ENCODE measurements around the gene MCF2L2.

MCF2L2 gene

DNA sequence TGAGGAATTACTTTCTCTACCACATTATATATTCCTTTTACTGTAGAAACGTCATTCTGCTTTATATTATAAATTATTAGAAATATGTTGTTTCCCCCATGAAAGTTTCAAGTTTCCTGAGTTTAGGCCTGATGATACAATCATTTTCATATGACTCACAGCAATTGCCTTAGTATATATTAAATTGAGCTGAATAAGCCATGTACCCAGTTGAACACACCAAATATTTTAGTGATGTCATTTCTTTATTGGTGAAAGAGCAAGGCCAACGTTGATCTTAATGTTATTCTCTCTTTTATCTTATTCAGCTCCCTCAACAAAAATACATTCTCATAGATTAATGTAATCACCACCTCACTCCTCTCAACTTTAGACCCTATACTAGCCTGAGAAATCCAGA lies 144.5 kb downstream of the MCF2L2 start:
- no peak overlapping the region for H3K4me3 ChIP-seq (ENCODE audit: low read depth, low read length)
- TF ChIP-seq, protein P1, sequence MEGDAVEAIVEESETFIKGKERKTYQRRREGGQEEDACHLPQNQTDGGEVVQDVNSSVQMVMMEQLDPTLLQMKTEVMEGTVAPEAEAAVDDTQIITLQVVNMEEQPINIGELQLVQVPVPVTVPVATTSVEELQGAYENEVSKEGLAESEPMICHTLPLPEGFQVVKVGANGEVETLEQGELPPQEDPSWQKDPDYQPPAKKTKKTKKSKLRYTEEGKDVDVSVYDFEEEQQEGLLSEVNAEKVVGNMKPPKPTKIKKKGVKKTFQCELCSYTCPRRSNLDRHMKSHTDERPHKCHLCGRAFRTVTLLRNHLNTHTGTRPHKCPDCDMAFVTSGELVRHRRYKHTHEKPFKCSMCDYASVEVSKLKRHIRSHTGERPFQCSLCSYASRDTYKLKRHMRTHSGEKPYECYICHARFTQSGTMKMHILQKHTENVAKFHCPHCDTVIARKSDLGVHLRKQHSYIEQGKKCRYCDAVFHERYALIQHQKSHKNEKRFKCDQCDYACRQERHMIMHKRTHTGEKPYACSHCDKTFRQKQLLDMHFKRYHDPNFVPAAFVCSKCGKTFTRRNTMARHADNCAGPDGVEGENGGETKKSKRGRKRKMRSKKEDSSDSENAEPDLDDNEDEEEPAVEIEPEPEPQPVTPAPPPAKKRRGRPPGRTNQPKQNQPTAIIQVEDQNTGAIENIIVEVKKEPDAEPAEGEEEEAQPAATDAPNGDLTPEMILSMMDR (IDR thresholded peaks at IDR 0.05; ENCODE audit: low read depth, low read length): no peak
- DNase-seq: no peak
- no peaks in the 10 kb centered on the region for H3K9me3 ChIP-seq
- no peaks in the 10 kb centered on the region for H3K36me3 ChIP-seq
- H3K4me1 ChIP-seq: peaks cover 5% of the 10 kb centered on the region; the same call in 1 of the 2 replicates
- no peaks in the 10 kb centered on the region for H3K27me3 ChIP-seq

DNA sequence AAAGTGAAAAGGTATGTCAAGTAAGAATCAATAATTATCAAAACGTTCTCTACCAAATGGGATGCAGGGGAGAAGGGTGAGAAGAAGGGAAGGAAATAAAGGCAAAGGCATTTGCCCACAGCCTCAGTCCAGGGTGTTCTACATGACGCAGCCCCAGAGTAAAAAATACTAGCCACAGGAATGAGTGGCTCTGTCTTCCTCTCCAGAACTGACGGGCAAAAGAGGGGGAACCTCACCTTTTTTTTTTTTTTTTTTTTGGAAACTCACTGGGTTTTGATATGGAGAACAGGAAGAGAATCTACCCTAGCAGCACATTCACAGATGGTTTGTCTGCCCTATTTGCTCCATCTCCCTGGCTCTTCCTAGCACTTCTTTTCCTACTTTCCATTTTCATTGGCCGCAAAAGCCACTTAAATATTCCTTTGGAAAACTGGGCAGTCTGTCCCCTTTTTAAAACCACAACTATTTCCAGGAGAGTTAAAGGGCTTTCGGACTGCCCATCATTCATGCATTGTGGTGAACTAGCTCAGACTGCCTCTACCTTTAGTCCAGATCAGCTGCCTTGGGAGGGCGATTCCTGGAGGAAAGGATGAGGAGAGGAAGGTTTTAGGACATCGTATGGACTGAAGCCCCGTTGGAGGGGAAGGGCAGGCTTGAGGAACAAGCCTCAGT lies 147.2 kb downstream of the MCF2L2 start:
- no peak for DNase-seq
- TF ChIP-seq, protein P1 (IDR thresholded peaks at IDR 0.05; ENCODE audit: low read depth, low read length): no peak
- no peak overlapping the region for H3K4me3 ChIP-seq (ENCODE audit: low read depth, low read length)
- H3K36me3 ChIP-seq: no peaks in the 10 kb centered on the region
- H3K9me3 ChIP-seq: no peaks in the 10 kb centered on the region
- H3K4me1 ChIP-seq: peaks cover 4% of the 10 kb centered on the region; the same call in 1 of the 2 replicates
- H3K27me3 ChIP-seq: no peaks in the 10 kb centered on the region

- DNase-seq: no peak
- Histone ChIP-seq H3K4me3 (ENCODE audit: low read depth, low read length) (no peak overlapping the region), H3K9me3 (no peaks in the 10 kb centered on the region), H3K27me3 (no peaks in the 10 kb centered on the region), H3K4me1 (no peaks in the 10 kb centered on the region), H3K36me3 (no peaks in the 10 kb centered on the region)
- TF ChIP-seq, protein P1 (IDR thresholded peaks at IDR 0.05; ENCODE audit: low read depth, low read length): no peak
Measured at GRCh38 chr3:183279371-183279770, 149.0 kb downstream of the MCF2L2 start.

DNA sequence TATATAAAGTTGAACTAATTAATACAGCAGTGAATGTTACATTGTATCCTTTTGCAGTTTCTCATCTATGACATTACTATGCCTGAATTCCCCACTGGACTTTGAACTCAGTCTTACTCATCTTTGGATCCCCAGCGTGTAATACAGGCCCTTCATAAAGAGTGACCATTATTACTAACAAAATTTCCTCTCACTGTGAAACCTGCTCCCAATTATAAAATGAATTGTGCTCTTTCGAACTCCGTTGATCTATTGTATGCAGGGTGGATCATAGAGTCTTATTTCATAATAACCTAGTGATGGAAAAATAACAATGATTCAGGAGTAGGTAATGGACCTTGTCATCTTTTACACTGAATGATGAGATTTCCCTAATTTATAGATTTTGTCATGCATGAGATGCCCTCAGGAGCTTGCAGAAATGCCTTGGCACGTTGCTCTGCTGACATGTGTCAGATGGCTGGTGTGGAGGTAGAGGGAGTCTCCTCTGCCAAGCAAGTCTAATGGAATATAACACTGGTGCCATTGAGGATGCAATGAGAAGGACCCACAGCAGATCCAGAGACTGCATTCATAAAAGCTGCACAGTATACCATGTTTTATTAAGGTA lies 149.8 kb downstream of the MCF2L2 start:
- no peak overlapping the region for H3K4me3 ChIP-seq (ENCODE audit: low read depth, low read length)
- H3K27me3 ChIP-seq: no peaks in the 10 kb centered on the region
- no peaks in the 10 kb centered on the region for H3K4me1 ChIP-seq
- no peaks in the 10 kb centered on the region for H3K9me3 ChIP-seq
- DNase-seq: no peak
- TF ChIP-seq, protein P1 (IDR thresholded peaks at IDR 0.05; ENCODE audit: low read depth, low read length): no peak
- H3K36me3 ChIP-seq: no peaks in the 10 kb centered on the region

DNA sequence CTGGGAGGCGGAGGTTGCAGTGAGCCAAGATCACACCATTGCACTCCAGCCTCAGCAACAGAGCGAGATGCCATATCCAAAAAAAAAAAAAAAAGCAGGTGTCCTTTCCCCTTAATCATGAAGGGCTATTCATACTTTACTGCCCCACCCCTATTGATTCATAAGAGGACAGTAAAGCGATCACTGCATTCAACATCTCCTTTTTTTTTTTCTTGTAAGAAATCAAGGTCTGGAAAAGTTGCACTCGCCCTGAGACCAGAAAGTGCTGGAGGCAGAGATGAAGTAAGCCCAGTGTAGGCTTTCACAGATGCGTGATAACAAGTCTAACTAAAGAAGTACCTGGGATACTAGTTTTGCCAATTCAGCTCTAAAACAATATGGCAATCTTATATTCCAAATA lies 151.2 kb downstream of the MCF2L2 start:
- no peaks in the 10 kb centered on the region for H3K27me3 ChIP-seq
- no peak overlapping the region for H3K4me3 ChIP-seq (ENCODE audit: low read depth, low read length)
- no peaks in the 10 kb centered on the region for H3K4me1 ChIP-seq
- TF ChIP-seq, protein P1 (IDR thresholded peaks at IDR 0.05; ENCODE audit: low read depth, low read length): no peak
- no peaks in the 10 kb centered on the region for H3K36me3 ChIP-seq
- no peaks in the 10 kb centered on the region for H3K9me3 ChIP-seq
- DNase-seq: no peak

GRCh38 chr3:183275937-183276336 lies 152.5 kb downstream of the MCF2L2 start:
- no peak for DNase-seq
- Histone ChIP-seq H3K27me3 (no peaks in the 10 kb centered on the region), H3K4me1 (no peaks in the 10 kb centered on the region), H3K9me3 (no peaks in the 10 kb centered on the region), H3K36me3 (no peaks in the 10 kb centered on the region), H3K4me3 (ENCODE audit: low read depth, low read length) (no peak overlapping the region)
- TF ChIP-seq, protein P1 (IDR thresholded peaks at IDR 0.05; ENCODE audit: low read depth, low read length): no peak

Data from BE2C (cell line).